Measurements from ENCODE around the gene OR6K3.

Gene OR6K3

GRCh38 chr1:158686111-158687009, 34.2 kb downstream of the OR6K3 start, which contains the start of gene SPTA1:
Gene SPTA1 (minus strand): TSS chr1:158686715. CDS start chr1:158686517, 198 bp downstream.
- DNase-seq: no peak

GRCh38 chr1:158685085-158685484, 35.4 kb downstream of the OR6K3 start:
- DNase-seq: no peak

GRCh38 chr1:158681606-158682005, 38.9 kb downstream of the OR6K3 start:
- no peak for DNase-seq

GRCh38 chr1:158679289-158679688, 41.2 kb downstream of the OR6K3 start:
- no peak for DNase-seq

- DNase-seq: no peak
Observed at GRCh38 chr1:158675563-158676323, 44.8 kb downstream of the OR6K3 start.

- no peak for DNase-seq
Observed at GRCh38 chr1:158674302-158674701, 46.2 kb downstream of the OR6K3 start.

All from COR-L47 (cell line).